PC-3 (cell line): ENCODE results near the gene ACO1. TPM values are rescaled to one million over a fixed set of nuclear protein-coding genes. Genes with fewer than 3 reads are reported as not detected.

Experiments
- ATAC-seq: fragments of 200-7000 bp; cut with Tn5 transposase; 2 replicates; pipeline ENCODE4 v1.9.1; 2020; ENCODE audit warnings: mild to moderate bottlenecking, moderate library complexity
- BruUV-seq: library from RNA; stranded (reverse); fragments of 400-500 nt; replicated peaks from 2 replicates; lab custom pipeline; 2021; lab: Mats Ljungman, UMichigan
- CTCF ChIA-PET: fragments of 300-600 bp; sonication (Branson Sonifier 250); formaldehyde crosslinking; loops from one replicate; lab custom pipeline; 2022; ENCODE audit warnings: antibody characterized with exemption; lab: Charles Lee
- POLR2A ChIA-PET: fragments of 300-600 bp; sonication (Branson Sonifier 250); formaldehyde crosslinking; loops from one replicate; lab custom pipeline; 2022; ENCODE audit warnings: antibody characterized with exemption; ENCODE audit not compliant: unreplicated experiment; lab: Charles Lee
- DNase-seq: peaks from one replicate; pipeline ENCODE4 v3.0.0-alpha.2; 2015
- H2AFZ ChIP-seq: fragments of 300-600 bp; sonication (generic); 2 replicates; pipeline ENCODE4 v1.6.0; 2016; ENCODE audit warnings: antibody characterized with exemption, low read length
- H3F3A ChIP-seq: fragments of 300-600 bp; sonication (generic); one replicate; pipeline ENCODE4 v1.6.0; 2017; ENCODE audit warnings: antibody characterized with exemption, low read length, control low read depth, mild to moderate bottlenecking; ENCODE audit not compliant: unreplicated experiment
- H3K27ac ChIP-seq: fragments of 300-600 bp; sonication (generic); 2 replicates; pipeline ENCODE4 v1.5.1; 2016; ENCODE audit warnings: mild to moderate bottlenecking, low read length
- H3K27me3 ChIP-seq: fragments of 300-600 bp; sonication (generic); 2 replicates; pipeline ENCODE4 v1.6.1; 2016; ENCODE audit warnings: low read length, mixed read lengths
- H3K36me3 ChIP-seq: fragments of 300-600 bp; sonication (generic); 2 replicates; pipeline ENCODE4 v1.6.1; 2016; ENCODE audit warnings: low read depth, mixed run types, low read length, mixed read lengths
- H3K4me1 ChIP-seq: fragments of 300-600 bp; sonication (generic); 2 replicates; pipeline ENCODE4 v1.5.1; 2016; ENCODE audit warnings: low read length; ENCODE audit not compliant: insufficient read depth
- H3K4me2 ChIP-seq: fragments of 300-600 bp; sonication (generic); 2 replicates; pipeline ENCODE4 v1.6.0; 2016; ENCODE audit warnings: low read length
- H3K4me3 ChIP-seq: fragments of 300-600 bp; sonication (generic); 2 replicates; pipeline ENCODE4 v1.5.1; 2016; ENCODE audit warnings: mild to moderate bottlenecking, low read length, mixed read lengths
- H3K79me2 ChIP-seq: fragments of 300-600 bp; sonication (generic); 2 replicates; pipeline ENCODE4 v1.6.1; 2017; ENCODE audit warnings: low read length, mixed read lengths
- H3K9ac ChIP-seq: fragments of 300-600 bp; sonication (generic); 2 replicates; pipeline ENCODE4 v1.6.0; 2016; ENCODE audit warnings: mild to moderate bottlenecking, low read length
- H3K9me2 ChIP-seq: fragments of 300-600 bp; sonication (generic); replicated peaks from 2 replicates; pipeline ENCODE4 v1.6.1; 2016; ENCODE audit warnings: mixed run types, low read length, mixed read lengths
- H3K9me3 ChIP-seq: fragments of 300-600 bp; sonication (generic); 2 replicates; pipeline ENCODE4 v1.6.1; 2016; ENCODE audit warnings: low read length, mixed read lengths
- H4K20me1 ChIP-seq: fragments of 300-600 bp; sonication (generic); 2 replicates; pipeline ENCODE4 v1.6.1; 2016; ENCODE audit warnings: low read length, mixed read lengths
- CTCF ChIP-seq: fragments of 300-600 bp; sonication (generic); conservative IDR thresholded peaks from 2 replicates; pipeline ENCODE4 v1.5.1; 2017; ENCODE audit warnings: antibody characterized with exemption, low read depth, mild to moderate bottlenecking, low read length
- EZH2 ChIP-seq: fragments of 300-600 bp; sonication (generic); IDR thresholded peaks from one replicate; pipeline ENCODE4 v1.6.1; 2017; ENCODE audit warnings: antibody characterized with exemption, mild to moderate bottlenecking, low read length; ENCODE audit not compliant: unreplicated experiment
- EZH2phosphoT487 ChIP-seq: fragments of 300-600 bp; sonication (generic); IDR thresholded peaks from 2 replicates; pipeline ENCODE4 v1.6.1; 2018; ENCODE audit warnings: mild to moderate bottlenecking, antibody characterized with exemption, low read length, borderline replicate concordance
- intact Hi-C: fragments of 100-400 bp; cut with micrococcal nuclease; formaldehyde crosslinking; loops from 2 replicates; pipeline ENCODE4 v1.9.0; 2023
- total RNA-seq: library from RNA; depleted of rRNA; stranded (reverse); fragments of >200 nt; gene quantifications from 2 replicates; pipeline ENCODE4 v1.2.3, GENCODE V29; 2014

Gene ACO1
- total RNA-seq, 1 experiment from 2014 or later, result 26.0 TPM

- CTCF ChIA-PET, result no interaction called here
- BruUV-seq, result no TSS peak
- Histone ChIP-seq H2AFZ (no peak overlapping the region), H3K9me2 (no peaks in the 10 kb centered on the region), H3K79me2 (no peaks in the 10 kb centered on the region), H4K20me1 (no peaks in the 10 kb centered on the region), H3K9ac (no peak overlapping the region), H3K4me1 (no peaks in the 10 kb centered on the region), H3F3A (no peaks in the 10 kb centered on the region), H3K4me2 (no peak overlapping the region), H3K27ac (no peak overlapping the region), H3K27me3 (no peaks in the 10 kb centered on the region), H3K36me3 (no peaks in the 10 kb centered on the region), H3K9me3 (no peaks in the 10 kb centered on the region), H3K4me3 (no peak overlapping the region)
- POLR2A ChIA-PET, result no interaction called here
- TF ChIP-seq EZH2phosphoT487 (no peak), EZH2 (no peak), CTCF (no peak)
- DNase-seq (no peak), ATAC-seq (no peak)
- intact Hi-C loops, result no loop called here
Measured at GRCh38 chr9:32442433-32442832, 58.0 kb downstream of the ACO1 start.

- intact Hi-C loops, result no loop called here
- ATAC-seq (no peak), DNase-seq (no peak)
- no peak for TF ChIP-seq CTCF
- TF ChIP-seq EZH2phosphoT487, result no peak
- TF ChIP-seq EZH2, result no peak
- no peaks in the 10 kb centered on the region for H3K27me3 ChIP-seq
- no peaks in the 10 kb centered on the region for H3K9me2 ChIP-seq
- no peak overlapping the region for H3K27ac ChIP-seq
- no peak overlapping the region for H3K4me3 ChIP-seq
- H3K9ac ChIP-seq, result no peak overlapping the region
- ChIA-PET POLR2A (no interaction called here), CTCF (interaction anchor here (0.9 kb wide), 1 partner anchor 76 kb away, joined by 4 read pairs; the partner anchor contains the start of gene RIGI)
- no peak overlapping the region for H3K4me2 ChIP-seq
- no peaks in the 10 kb centered on the region for H3F3A ChIP-seq
- H3K79me2 ChIP-seq, result no peaks in the 10 kb centered on the region
- no peaks in the 10 kb centered on the region for H3K4me1 ChIP-seq
- no peaks in the 10 kb centered on the region for H4K20me1 ChIP-seq
- no peak overlapping the region for H2AFZ ChIP-seq
- no TSS peak for BruUV-seq
- no peaks in the 10 kb centered on the region for H3K36me3 ChIP-seq
- no peaks in the 10 kb centered on the region for H3K9me3 ChIP-seq
Measured at GRCh38 chr9:32449969-32450368, 65.5 kb downstream of the ACO1 start.

- intact Hi-C loops, result no loop called here
- Histone ChIP-seq H3K9ac (no peak overlapping the region), H4K20me1 (no peaks in the 10 kb centered on the region), H3K9me3 (no peaks in the 10 kb centered on the region), H3K27ac (no peak overlapping the region), H3K27me3 (no peaks in the 10 kb centered on the region), H3F3A (no peaks in the 10 kb centered on the region), H3K79me2 (no peaks in the 10 kb centered on the region), H3K4me1 (no peaks in the 10 kb centered on the region), H3K4me2 (no peak overlapping the region), H2AFZ (no peak overlapping the region), H3K36me3 (no peaks in the 10 kb centered on the region; the same call in 1 of the 2 replicates), H3K4me3 (no peak overlapping the region), H3K9me2 (no peaks in the 10 kb centered on the region)
- CTCF ChIA-PET, result no interaction called here
- ATAC-seq (no peak), DNase-seq (no peak)
- TF ChIP-seq EZH2 (no peak), CTCF (no peak)
- POLR2A ChIA-PET, result no interaction called here
- BruUV-seq, result no TSS peak
Measured at GRCh38 chr9:32454280-32454679, 69.8 kb downstream of the ACO1 start.
